Osteoblast (primary cell): ENCODE data around the gene ZNF117. TPM values are rescaled to one million over a fixed set of nuclear protein-coding genes. Genes with fewer than 3 reads are reported as not detected.
"Not testable (repeated sequence)": the region's sequence is repeated elsewhere in the genome, so short reads cannot be mapped to it uniquely, and the experiment has no call there.

ENCODE experiments used
- DNase-seq: peaks from one replicate; pipeline ENCODE4 v3.0.0; 2011; ENCODE audit warnings: low spot score, mixed read lengths; ENCODE audit not compliant: insufficient read length; ENCODE audit errors: missing footprints
- H2AFZ ChIP-seq: 2 replicates; pipeline ENCODE4 v1.6.0; 2011; ENCODE audit warnings: mild to moderate bottlenecking, low read length
- H3K27ac ChIP-seq: 2 replicates; pipeline ENCODE4 v1.5.1; 2011; ENCODE audit warnings: mild to moderate bottlenecking, low read depth, low read length, moderate library complexity
- H3K27me3 ChIP-seq: 2 replicates; pipeline ENCODE4 v1.6.0; 2012; ENCODE audit warnings: mild to moderate bottlenecking, control low read depth, inconsistent platforms, low read length, moderate library complexity; ENCODE audit not compliant: insufficient read depth
- H3K36me3 ChIP-seq: 2 replicates; pipeline ENCODE4 v1.5.1; 2011; ENCODE audit warnings: mild to moderate bottlenecking, low read length, control low read depth, moderate library complexity; ENCODE audit not compliant: insufficient read depth
- H3K4me1 ChIP-seq: 2 replicates; pipeline ENCODE4 v1.5.1; 2011; ENCODE audit warnings: mild to moderate bottlenecking, low read length, control low read depth, moderate library complexity; ENCODE audit not compliant: insufficient read depth
- H3K4me2 ChIP-seq: 2 replicates; pipeline ENCODE4 v1.6.0; 2011; ENCODE audit warnings: mild to moderate bottlenecking, low read length; ENCODE audit not compliant: insufficient read depth
- H3K4me3 ChIP-seq: fragments of 200-600 bp; sonication (generic); 3 replicates; pipeline ENCODE4 v1.5.1; 2012; ENCODE audit warnings: mild to moderate bottlenecking, low read length, inconsistent platforms; ENCODE audit not compliant: insufficient read depth
- H3K79me2 ChIP-seq: 2 replicates; pipeline ENCODE4 v1.6.0; 2012; ENCODE audit warnings: mild to moderate bottlenecking, low read length, control low read depth, inconsistent platforms; ENCODE audit not compliant: insufficient read depth
- H3K9me3 ChIP-seq: 2 replicates; pipeline ENCODE4 v1.5.1; 2011; ENCODE audit warnings: low read depth, low read length, control low read depth
- H4K20me1 ChIP-seq: 2 replicates; pipeline ENCODE4 v1.6.0; 2012; ENCODE audit warnings: mild to moderate bottlenecking, low read length, control low read depth; ENCODE audit not compliant: insufficient read depth
- total RNA-seq: library from RNA; depleted of rRNA; stranded (reverse); fragments of >200 nt; gene quantifications from 2 replicates; pipeline ENCODE4 v1.2.3, GENCODE V29; 2012
- TF ChIP-seq, protein P1 (sequence below): IDR thresholded peaks from 2 replicates; pipeline ENCODE4 v1.5.1; 2011; ENCODE audit warnings: mild to moderate bottlenecking, low read depth, low read length, moderate library complexity; ENCODE audit errors: extremely low read depth

The ZNF117 gene
- total RNA-seq, 1 donor = 8.0 TPM

DNA sequence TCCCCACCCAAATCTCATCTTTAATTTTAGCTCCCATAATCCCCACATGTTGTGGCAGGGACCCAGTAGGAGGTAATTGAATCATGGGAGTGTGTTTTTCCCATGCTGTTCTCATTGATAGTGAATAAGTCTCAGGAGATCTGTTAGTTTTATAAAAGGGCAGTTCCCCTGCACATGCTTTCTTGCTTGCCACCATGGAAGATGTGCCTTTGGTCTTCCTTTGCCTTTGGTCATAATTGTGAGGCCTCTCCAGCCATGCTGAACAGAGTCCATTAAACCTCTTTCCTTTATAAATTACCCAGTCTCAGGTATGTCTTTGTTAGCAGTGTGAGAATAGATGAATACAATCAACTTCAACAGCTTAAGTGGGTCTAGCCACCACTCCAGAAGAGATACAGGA lies 34.2 kb upstream of the ZNF117 start:
- not testable (repeated sequence) for H3K4me1 ChIP-seq, DNase-seq, H3K4me2 ChIP-seq, H3K79me2 ChIP-seq, H2AFZ ChIP-seq, H3K36me3 ChIP-seq, H3K9me3 ChIP-seq, H3K27ac ChIP-seq, H4K20me1 ChIP-seq, H3K4me3 ChIP-seq, H3K27me3 ChIP-seq

- H3K27me3 ChIP-seq, H3K27ac ChIP-seq, H3K4me1 ChIP-seq, H3K36me3 ChIP-seq, H3K9me3 ChIP-seq, H2AFZ ChIP-seq, DNase-seq, H3K79me2 ChIP-seq, H3K4me2 ChIP-seq, H3K4me3 ChIP-seq, H4K20me1 ChIP-seq: not testable (repeated sequence)
These were observed 30.1 kb upstream of the ZNF117 start for GRCh38 chr7:65020978-65021377.

- H3K4me1 ChIP-seq, H3K4me2 ChIP-seq, H3K27me3 ChIP-seq, H2AFZ ChIP-seq, H3K4me3 ChIP-seq, H3K27ac ChIP-seq, H4K20me1 ChIP-seq, H3K9me3 ChIP-seq, DNase-seq, H3K36me3 ChIP-seq: not testable (repeated sequence)
- H3K79me2 ChIP-seq = peaks cover 16% of the 10 kb centered on the region
These were observed 19.0 kb upstream of the ZNF117 start for GRCh38 chr7:65009881-65010280.

- not testable (repeated sequence) for H4K20me1 ChIP-seq
These were observed 18.6 kb upstream of the ZNF117 start for GRCh38 chr7:65009394-65009793.

DNA sequence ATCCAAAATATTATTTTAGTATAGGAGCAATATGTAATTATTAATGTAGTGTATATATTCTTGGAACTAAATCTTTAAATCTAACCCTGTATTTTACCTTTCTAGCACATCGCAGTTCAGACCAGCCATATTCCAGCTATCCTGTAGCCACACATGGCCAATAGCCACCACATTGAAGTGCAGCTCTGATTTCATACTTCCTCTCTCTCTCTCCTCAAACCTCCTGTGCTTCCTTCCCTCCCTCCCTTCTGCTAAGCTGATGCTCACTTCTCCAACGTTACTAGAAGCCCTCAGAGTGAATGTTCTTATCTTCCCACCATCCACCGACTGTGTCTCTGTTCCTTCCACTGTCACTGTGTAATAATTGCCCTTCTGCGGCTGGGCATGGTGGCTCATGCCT lies 16.2 kb upstream of the ZNF117 start:
- Histone ChIP-seq H3K79me2 (peaks cover 42% of the 10 kb centered on the region), H3K4me2 (peak overlapping the region; percentile 78), H2AFZ (peak overlapping the region; percentile 97)
- H3K9me3 ChIP-seq, DNase-seq, H4K20me1 ChIP-seq, H3K4me1 ChIP-seq, H3K36me3 ChIP-seq, H3K4me3 ChIP-seq, H3K27me3 ChIP-seq, H3K27ac ChIP-seq: not testable (repeated sequence)

More at GRCh38 chr7:65009394-65009793, 18.6 kb upstream of the ZNF117 start:
- H3K27me3 ChIP-seq, H3K4me1 ChIP-seq, H3K36me3 ChIP-seq, H3K4me2 ChIP-seq, H3K9me3 ChIP-seq, DNase-seq, H3K27ac ChIP-seq, H2AFZ ChIP-seq, H3K4me3 ChIP-seq: not testable (repeated sequence)
- peaks cover 21% of the 10 kb centered on the region for H3K79me2 ChIP-seq

DNA sequence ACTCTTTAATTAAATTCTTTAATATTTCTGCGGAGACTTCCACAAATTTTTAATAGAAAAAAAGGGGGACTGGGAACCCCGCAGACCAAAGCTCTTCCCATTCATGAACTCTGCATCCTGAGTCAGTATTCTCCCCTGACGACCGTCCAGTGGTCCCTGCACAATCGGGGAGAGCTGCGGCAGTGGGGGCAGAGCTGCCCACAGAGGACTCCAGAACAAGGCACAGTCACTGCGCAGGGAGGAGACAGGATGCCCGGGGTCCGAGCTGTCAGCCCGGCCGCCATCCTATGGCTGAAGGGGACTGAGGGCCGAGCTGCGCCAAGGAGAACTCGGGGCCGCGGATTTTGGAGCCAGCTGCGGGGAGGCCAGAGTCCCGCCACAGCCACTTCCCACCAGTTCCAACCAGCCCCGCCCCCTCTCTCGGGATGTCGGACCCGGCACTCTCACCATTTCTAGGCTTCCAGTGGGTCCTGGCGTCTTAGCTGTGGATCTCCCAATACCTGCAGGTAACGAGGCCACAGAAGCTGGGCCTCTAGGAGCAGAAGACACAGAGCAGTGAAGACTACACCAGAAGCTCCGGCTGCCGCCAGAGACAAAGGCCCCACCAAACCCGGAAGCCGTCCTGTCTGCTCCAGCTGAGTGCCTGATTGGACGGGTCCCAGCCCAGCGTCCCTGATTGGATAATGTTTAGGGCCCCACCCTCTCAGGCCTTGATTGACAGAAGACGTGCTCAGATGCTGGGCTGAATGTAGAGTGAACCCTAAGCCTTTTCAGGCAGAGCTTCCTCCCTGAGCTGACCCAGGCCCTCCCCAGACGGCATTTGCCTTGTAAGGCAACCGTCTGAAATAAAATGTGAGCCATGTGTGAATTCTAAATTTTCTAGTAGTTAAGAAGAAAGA lies 15.5 kb upstream of the ZNF117 start, which contains the start of gene ERV3-1:
Gene ERV3-1, minus strand, starts transcription at position 594 of the 899 bp plus-strand sequence. CDS start 13,661 bp downstream, outside the sequence.
- H3K4me3 ChIP-seq = peak within 1 kb of the TSS; percentile 94
- peak within 1 kb of the TSS; percentile 97 for H2AFZ ChIP-seq
- peak within 1 kb of the TSS; percentile 78 for H3K4me2 ChIP-seq
- DNase-seq = peak; percentile 95
- H3K36me3 ChIP-seq = peaks cover 2% of the 10 kb centered on the region
- H3K27ac ChIP-seq = peak within 1 kb of the TSS; percentile 87
- H3K9me3 ChIP-seq = no peaks in the 10 kb centered on the region
- no peaks in the 10 kb centered on the region for H4K20me1 ChIP-seq
- peaks cover 49% of the 10 kb centered on the region for H3K79me2 ChIP-seq
- TF ChIP-seq, protein P1, sequence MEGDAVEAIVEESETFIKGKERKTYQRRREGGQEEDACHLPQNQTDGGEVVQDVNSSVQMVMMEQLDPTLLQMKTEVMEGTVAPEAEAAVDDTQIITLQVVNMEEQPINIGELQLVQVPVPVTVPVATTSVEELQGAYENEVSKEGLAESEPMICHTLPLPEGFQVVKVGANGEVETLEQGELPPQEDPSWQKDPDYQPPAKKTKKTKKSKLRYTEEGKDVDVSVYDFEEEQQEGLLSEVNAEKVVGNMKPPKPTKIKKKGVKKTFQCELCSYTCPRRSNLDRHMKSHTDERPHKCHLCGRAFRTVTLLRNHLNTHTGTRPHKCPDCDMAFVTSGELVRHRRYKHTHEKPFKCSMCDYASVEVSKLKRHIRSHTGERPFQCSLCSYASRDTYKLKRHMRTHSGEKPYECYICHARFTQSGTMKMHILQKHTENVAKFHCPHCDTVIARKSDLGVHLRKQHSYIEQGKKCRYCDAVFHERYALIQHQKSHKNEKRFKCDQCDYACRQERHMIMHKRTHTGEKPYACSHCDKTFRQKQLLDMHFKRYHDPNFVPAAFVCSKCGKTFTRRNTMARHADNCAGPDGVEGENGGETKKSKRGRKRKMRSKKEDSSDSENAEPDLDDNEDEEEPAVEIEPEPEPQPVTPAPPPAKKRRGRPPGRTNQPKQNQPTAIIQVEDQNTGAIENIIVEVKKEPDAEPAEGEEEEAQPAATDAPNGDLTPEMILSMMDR = no peak
- no peaks in the 10 kb centered on the region for H3K27me3 ChIP-seq
- peaks cover 5% of the 10 kb centered on the region for H3K4me1 ChIP-seq
